IMR-90 (cell line): ENCODE results near the gene EEF1AKMT1. TPM values are rescaled to one million over a fixed set of nuclear protein-coding genes. Genes with fewer than 3 reads are reported as not detected.

Experiments
- ATAC-seq: fragments of 200-7000 bp; cut with Tn5 transposase; 2 replicates; pipeline ENCODE4 v1.9.1; 2020; ENCODE audit warnings: low read depth, mild to moderate bottlenecking, moderate library complexity
- BruUV-seq: library from RNA; stranded (reverse); fragments of 400-500 nt; replicated peaks from 2 replicates; lab custom pipeline; 2021; lab: Mats Ljungman, UMichigan
- CTCF ChIA-PET: fragments of 300-600 bp; formaldehyde crosslinking; extraction: SDS; loops from one replicate; lab custom pipeline; 2021; ENCODE audit warnings: antibody characterized with exemption; lab: Yijun Ruan, JAX
- POLR2A ChIA-PET: fragments of 300-600 bp; sonication (Branson Sonifier 250); formaldehyde crosslinking; loops from one replicate; lab custom pipeline; 2022; ENCODE audit warnings: antibody characterized with exemption; ENCODE audit not compliant: unreplicated experiment; lab: Charles Lee
- DNase-seq: peaks from one replicate; pipeline ENCODE4 v3.0.0; 2013
- H2AFZ ChIP-seq: replicated peaks from 2 replicates; pipeline ENCODE3; 2013; ENCODE audit warnings: low read length, mild to moderate bottlenecking; ENCODE audit not compliant: poor library complexity
- H2AK5ac ChIP-seq: 2 replicates; pipeline ENCODE4 v1.6.1; 2013; ENCODE audit warnings: low read depth, low read length, inconsistent platforms
- H2AK9ac ChIP-seq: replicated peaks from 2 replicates; pipeline ENCODE3; 2013; ENCODE audit warnings: mild to moderate bottlenecking, low read depth, low read length, moderate library complexity; ENCODE audit not compliant: poor library complexity
- H2BK120ac ChIP-seq: 2 replicates; pipeline ENCODE4 v1.6.1; 2013; ENCODE audit warnings: low read depth, low read length, inconsistent platforms
- H2BK15ac ChIP-seq: 3 replicates; pipeline ENCODE4 v1.6.1; 2013; ENCODE audit warnings: low read depth, low read length, inconsistent platforms
- H2BK20ac ChIP-seq: 2 replicates; pipeline ENCODE4 v1.6.1; 2013; ENCODE audit warnings: low read depth, mild to moderate bottlenecking, inconsistent platforms, low read length, moderate library complexity
- H2BK5ac ChIP-seq: 2 replicates; pipeline ENCODE4 v1.6.1; 2013; ENCODE audit warnings: mild to moderate bottlenecking, low read depth, low read length, inconsistent platforms; ENCODE audit not compliant: poor library complexity, severe bottlenecking
- H3K14ac ChIP-seq: replicated peaks from 2 replicates; pipeline ENCODE4 v1.6.1; 2013; ENCODE audit warnings: low read depth, low read length, inconsistent platforms
- H3K18ac ChIP-seq: 2 replicates; pipeline ENCODE4 v1.6.1; 2013; ENCODE audit warnings: low read depth, low read length, control low read depth
- H3K23ac ChIP-seq: 2 replicates; pipeline ENCODE4 v1.6.1; 2013; ENCODE audit warnings: low read depth, low read length, inconsistent platforms
- H3K27ac ChIP-seq: 2 replicates; pipeline ENCODE4 v1.5.1; 2013; ENCODE audit warnings: mild to moderate bottlenecking, control low read depth, low read length; ENCODE audit not compliant: insufficient read depth
- H3K27me3 ChIP-seq: 2 replicates; pipeline ENCODE4 v1.6.1; 2013; ENCODE audit warnings: low read length; ENCODE audit not compliant: control insufficient read depth, insufficient read depth
- H3K36me3 ChIP-seq: 2 replicates; pipeline ENCODE4 v1.6.1; 2013; ENCODE audit warnings: low read length, mixed read lengths; ENCODE audit not compliant: control insufficient read depth, insufficient read depth
- H3K4ac ChIP-seq: 2 replicates; pipeline ENCODE4 v1.6.1; 2013; ENCODE audit warnings: low read depth, low read length, inconsistent platforms
- H3K4me1 ChIP-seq: 2 replicates; pipeline ENCODE4 v1.6.1; 2013; ENCODE audit warnings: low read length, mixed read lengths; ENCODE audit not compliant: control insufficient read depth, insufficient read depth
- H3K4me2 ChIP-seq: 2 replicates; pipeline ENCODE4 v1.6.1; 2013; ENCODE audit warnings: low read depth, mild to moderate bottlenecking, control low read depth, low read length, moderate library complexity
- H3K4me3 ChIP-seq: 2 replicates; pipeline ENCODE4 v1.5.1; 2013; ENCODE audit warnings: low read depth, mild to moderate bottlenecking, control low read depth, low read length, moderate library complexity; ENCODE audit not compliant: insufficient read depth
- H3K56ac ChIP-seq: 2 replicates; pipeline ENCODE4 v1.6.1; 2013; ENCODE audit warnings: low read length, inconsistent platforms; ENCODE audit not compliant: insufficient read depth; ENCODE audit errors: extremely low read depth
- H3K79me1 ChIP-seq, 2 experiments: 2 replicates each; pipeline ENCODE4 v1.6.1; 2013; ENCODE audit warnings: low read length in 2 of 2, inconsistent platforms in 1 of 2, low read depth in 1 of 2
- H3K9ac ChIP-seq: 2 replicates; pipeline ENCODE4 v1.6.1; 2013; ENCODE audit warnings: low read depth, low read length, control low read depth
- H3K9me1 ChIP-seq: 2 replicates; pipeline ENCODE4 v1.6.1; 2013; ENCODE audit warnings: low read length, inconsistent platforms; ENCODE audit not compliant: insufficient read depth
- H3K9me3 ChIP-seq: 2 replicates; pipeline ENCODE4 v1.6.1; 2013; ENCODE audit warnings: low read length; ENCODE audit not compliant: control insufficient read depth, insufficient read depth
- H4K20me1 ChIP-seq: 2 replicates; pipeline ENCODE4 v1.6.1; 2013; ENCODE audit warnings: low read length, inconsistent platforms; ENCODE audit not compliant: insufficient read depth
- H4K5ac ChIP-seq: 2 replicates; pipeline ENCODE4 v1.6.1; 2013; ENCODE audit warnings: mild to moderate bottlenecking, low read depth, low read length, control low read depth
- H4K8ac ChIP-seq, 2 experiments: 2 replicates each; pipeline ENCODE4 v1.6.1; 2013; ENCODE audit warnings: low read depth in 2 of 2, low read length in 2 of 2, control low read depth in 1 of 2, inconsistent platforms in 1 of 2
- H4K91ac ChIP-seq: 2 replicates; pipeline ENCODE4 v1.6.1; 2013; ENCODE audit warnings: low read depth, low read length, inconsistent platforms; ENCODE audit not compliant: insufficient read depth
- BHLHE40 ChIP-seq: fragments of 150-350 bp; IDR thresholded peaks from 2 replicates; pipeline ENCODE4 v1.6.1; 2016; ENCODE audit warnings: mild to moderate bottlenecking, low read depth, low read length
- CEBPB ChIP-seq: IDR thresholded peaks from 2 replicates; pipeline ENCODE4 v1.6.1; 2012; ENCODE audit warnings: low read depth, low read length, improper control_type of control experiment
- CHD1 ChIP-seq: IDR thresholded peaks from 2 replicates; pipeline ENCODE4 v1.6.1; 2012; ENCODE audit warnings: low read depth, low read length, improper control_type of control experiment
- FOS ChIP-seq: fragments of 150-350 bp; IDR thresholded peaks from 2 replicates; pipeline ENCODE4 v1.6.1; 2016; ENCODE audit warnings: low read depth, low read length
- MAFK ChIP-seq: IDR thresholded peaks from 2 replicates; pipeline ENCODE4 v1.6.1; 2012; ENCODE audit warnings: low read depth, low read length, improper control_type of control experiment
- MAZ ChIP-seq: IDR thresholded peaks from 2 replicates; pipeline ENCODE4 v1.6.1; 2012; ENCODE audit warnings: low read depth, mild to moderate bottlenecking, low read length, improper control_type of control experiment, moderate library complexity, borderline replicate concordance
- MXI1 ChIP-seq: IDR thresholded peaks from 2 replicates; pipeline ENCODE4 v1.6.1; 2012; ENCODE audit warnings: low read depth, mild to moderate bottlenecking, low read length, moderate library complexity, borderline replicate concordance
- NFE2L2 ChIP-seq: fragments of 150-350 bp; IDR thresholded peaks from 2 replicates; pipeline ENCODE4 v1.6.1; 2016; ENCODE audit warnings: low read depth, mild to moderate bottlenecking, low read length
- POLR2A ChIP-seq: IDR thresholded peaks from 2 replicates; pipeline ENCODE4 v1.6.1; 2012; ENCODE audit warnings: mild to moderate bottlenecking, low read depth, low read length
- RAD21 ChIP-seq: IDR thresholded peaks from 2 replicates; pipeline ENCODE4 v1.6.1; 2012; ENCODE audit warnings: low read length, improper control_type of control experiment
- RCOR1 ChIP-seq: IDR thresholded peaks from 2 replicates; pipeline ENCODE4 v1.6.1; 2012; ENCODE audit warnings: mild to moderate bottlenecking, low read length, improper control_type of control experiment; ENCODE audit not compliant: insufficient replicate concordance
- RFX5 ChIP-seq: IDR thresholded peaks from 2 replicates; pipeline ENCODE4 v1.8.0; 2012; ENCODE audit warnings: low read depth, mild to moderate bottlenecking, low read length, moderate library complexity
- SMC3 ChIP-seq: fragments of 150-350 bp; IDR thresholded peaks from 2 replicates; pipeline ENCODE4 v1.6.1; 2016; ENCODE audit warnings: low read depth, mild to moderate bottlenecking, antibody characterized with exemption, low read length, moderate library complexity
- USF2 ChIP-seq: fragments of 150-350 bp; IDR thresholded peaks from 2 replicates; pipeline ENCODE4 v1.6.1; 2017; ENCODE audit warnings: mild to moderate bottlenecking, antibody characterized with exemption, low read length, low read depth
- WGBS, 2 experiments: methylation state at CpG; one replicate each; pipeline versions ENCODE4 v1.1.5 to v1.1.7; 2013; ENCODE audit warnings: missing lambda C conversion rate in 2 of 2; ENCODE audit not compliant: insufficient read length in 1 of 2; ENCODE audit errors: extremely low coverage in 2 of 2; 5-methylcytosine and 5-hydroxymethylcytosine counted together
- dilution Hi-C: fragments of 300-500 bp; cut with HindIII; formaldehyde crosslinking; loops from one replicate; pipeline ENCODE4 v1.14.3; 2018; ENCODE audit warnings: low sequenced_read_pairs; ENCODE audit not compliant: unreplicated experiment
- in situ Hi-C: fragments of 300-500 bp; cut with MboI; formaldehyde crosslinking; loops from 3 replicates; pipeline ENCODE4 v1.14.3; 2019; ENCODE audit warnings: low sequenced_read_pairs, inconsistent platforms, mixed read lengths
- intact Hi-C: fragments of 100-400 bp; cut with micrococcal nuclease; formaldehyde crosslinking; loops from 2 replicates; pipeline ENCODE4 v1.10.0; 2022
- polyA plus RNA-seq, 3 experiments: library from polyadenylated mRNA; depleted of rRNA; stranded (reverse); fragments of >200 nt; gene quantifications; 2 replicates each; pipeline ENCODE4 v1.2.3, GENCODE V29; 2012; ENCODE audit warnings: low replicate concordance in 1 of 3
- total RNA-seq: library from RNA; depleted of rRNA; stranded (reverse); fragments of >200 nt; gene quantifications from 2 replicates; pipeline ENCODE4 v1.2.3, GENCODE V29; 2012
- TF ChIP-seq, protein P1 (sequence below): conservative IDR thresholded peaks from 2 replicates; pipeline ENCODE4 v1.5.1; 2012; ENCODE audit warnings: mild to moderate bottlenecking, low read depth, low read length, improper control_type of control experiment
- TF ChIP-seq, protein P2 (sequence below): fragments of 150-350 bp; IDR thresholded peaks from 2 replicates; pipeline ENCODE4 v1.6.1; 2016; ENCODE audit warnings: low read depth, mild to moderate bottlenecking, low read length, moderate library complexity, borderline replicate concordance

Gene EEF1AKMT1
- total and polyA plus RNA-seq, 2 of the 4 experiments (the other 2 are of a cell fraction) = 10.0 to 10.6 TPM

GRCh38 chr13:20810808-20811207 lies 37.0 kb upstream of the EEF1AKMT1 start:
- BruUV-seq = no TSS peak
- in situ Hi-C loops = no loop called here
- no peak overlapping the region for H3K4me3 ChIP-seq
- TF ChIP-seq CEBPB = no peak
- TF ChIP-seq, protein P1, sequence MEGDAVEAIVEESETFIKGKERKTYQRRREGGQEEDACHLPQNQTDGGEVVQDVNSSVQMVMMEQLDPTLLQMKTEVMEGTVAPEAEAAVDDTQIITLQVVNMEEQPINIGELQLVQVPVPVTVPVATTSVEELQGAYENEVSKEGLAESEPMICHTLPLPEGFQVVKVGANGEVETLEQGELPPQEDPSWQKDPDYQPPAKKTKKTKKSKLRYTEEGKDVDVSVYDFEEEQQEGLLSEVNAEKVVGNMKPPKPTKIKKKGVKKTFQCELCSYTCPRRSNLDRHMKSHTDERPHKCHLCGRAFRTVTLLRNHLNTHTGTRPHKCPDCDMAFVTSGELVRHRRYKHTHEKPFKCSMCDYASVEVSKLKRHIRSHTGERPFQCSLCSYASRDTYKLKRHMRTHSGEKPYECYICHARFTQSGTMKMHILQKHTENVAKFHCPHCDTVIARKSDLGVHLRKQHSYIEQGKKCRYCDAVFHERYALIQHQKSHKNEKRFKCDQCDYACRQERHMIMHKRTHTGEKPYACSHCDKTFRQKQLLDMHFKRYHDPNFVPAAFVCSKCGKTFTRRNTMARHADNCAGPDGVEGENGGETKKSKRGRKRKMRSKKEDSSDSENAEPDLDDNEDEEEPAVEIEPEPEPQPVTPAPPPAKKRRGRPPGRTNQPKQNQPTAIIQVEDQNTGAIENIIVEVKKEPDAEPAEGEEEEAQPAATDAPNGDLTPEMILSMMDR = no peak
- TF ChIP-seq BHLHE40 = no peak
- TF ChIP-seq FOS = no peak
- TF ChIP-seq MXI1 = no peak
- no peak for TF ChIP-seq NFE2L2
- TF ChIP-seq MAZ = no peak
- no peak for TF ChIP-seq CHD1
- no peak for TF ChIP-seq MAFK
- TF ChIP-seq, protein P2, sequence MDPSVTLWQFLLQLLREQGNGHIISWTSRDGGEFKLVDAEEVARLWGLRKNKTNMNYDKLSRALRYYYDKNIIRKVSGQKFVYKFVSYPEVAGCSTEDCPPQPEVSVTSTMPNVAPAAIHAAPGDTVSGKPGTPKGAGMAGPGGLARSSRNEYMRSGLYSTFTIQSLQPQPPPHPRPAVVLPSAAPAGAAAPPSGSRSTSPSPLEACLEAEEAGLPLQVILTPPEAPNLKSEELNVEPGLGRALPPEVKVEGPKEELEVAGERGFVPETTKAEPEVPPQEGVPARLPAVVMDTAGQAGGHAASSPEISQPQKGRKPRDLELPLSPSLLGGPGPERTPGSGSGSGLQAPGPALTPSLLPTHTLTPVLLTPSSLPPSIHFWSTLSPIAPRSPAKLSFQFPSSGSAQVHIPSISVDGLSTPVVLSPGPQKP = no peak
- no peak for TF ChIP-seq SMC3
- no peak for TF ChIP-seq RCOR1
- no peak for TF ChIP-seq USF2
- TF ChIP-seq RAD21 = no peak
- no peak for TF ChIP-seq RFX5
- no peak for TF ChIP-seq POLR2A
- peaks cover 4% of the 10 kb centered on the region for H3K9me1 ChIP-seq
- no peak overlapping the region for H3K23ac ChIP-seq
- peaks cover 0 to 25% of the 10 kb centered on the region in 2 experiments; a peak in 2 of 4 replicates for H3K79me1 ChIP-seq
- no peaks in the 10 kb centered on the region for H3K9me3 ChIP-seq
- no peak overlapping the region for H4K91ac ChIP-seq
- H3K4me2 ChIP-seq = no peak overlapping the region
- H3K14ac ChIP-seq = no peak overlapping the region
- no peak overlapping the region for H4K8ac ChIP-seq
- POLR2A ChIA-PET = no interaction called here
- H3K18ac ChIP-seq = no peak overlapping the region
- H2BK20ac ChIP-seq = no peak overlapping the region
- H3K4me1 ChIP-seq = peaks cover 6% of the 10 kb centered on the region
- WGBS, 2 experiments = 100% methylated on average over 2 of the region's 2 CpGs; no CpG with 5 or more reads in 1 of the 2 experiments
- no peak overlapping the region for H2BK15ac ChIP-seq
- dilution Hi-C loops = no loop called here
- CTCF ChIA-PET = no interaction called here
- no peak overlapping the region for H3K56ac ChIP-seq
- no peak overlapping the region for H2BK5ac ChIP-seq
- H2BK120ac ChIP-seq = no peak overlapping the region
- ATAC-seq = no peak
- H4K5ac ChIP-seq = no peak overlapping the region
- no peak overlapping the region for H3K27ac ChIP-seq
- H3K4ac ChIP-seq = 0 out of 2 replicates have a peak overlapping the region, but pooled peaks have one; percentile 47
- intact Hi-C loops = no loop called here
- H2AK5ac ChIP-seq = peak overlapping the region; percentile 46; the same call in 1 of the 2 replicates
- no peak overlapping the region for H2AFZ ChIP-seq
- no peak overlapping the region for H3K9ac ChIP-seq
- no peaks in the 10 kb centered on the region for H3K27me3 ChIP-seq
- peaks cover 3% of the 10 kb centered on the region for H3K36me3 ChIP-seq
- no peak overlapping the region for H2AK9ac ChIP-seq
- no peak for DNase-seq
- peaks cover 4% of the 10 kb centered on the region; the same call in 1 of the 2 replicates for H4K20me1 ChIP-seq
